ENCODE measurements around the gene TINAGL1.

GRCh38 chr1:31579374-31579773 lies 3.1 kb downstream of the TINAGL1 start:
- TF ChIP-seq TAF1 (IDR thresholded peaks at IDR 0.05; ENCODE audit: low read depth, low read length): no peak
- no peak for TF ChIP-seq POLR2AphosphoS5 (IDR thresholded peaks at IDR 0.05; ENCODE audit: low read depth, low read length)
